ENCODE measurements around the gene SPDYE5.
"Not testable (repeated sequence)": the region's sequence is repeated elsewhere in the genome, so short reads cannot be mapped to it uniquely, and the experiment has no call there.

DNA sequence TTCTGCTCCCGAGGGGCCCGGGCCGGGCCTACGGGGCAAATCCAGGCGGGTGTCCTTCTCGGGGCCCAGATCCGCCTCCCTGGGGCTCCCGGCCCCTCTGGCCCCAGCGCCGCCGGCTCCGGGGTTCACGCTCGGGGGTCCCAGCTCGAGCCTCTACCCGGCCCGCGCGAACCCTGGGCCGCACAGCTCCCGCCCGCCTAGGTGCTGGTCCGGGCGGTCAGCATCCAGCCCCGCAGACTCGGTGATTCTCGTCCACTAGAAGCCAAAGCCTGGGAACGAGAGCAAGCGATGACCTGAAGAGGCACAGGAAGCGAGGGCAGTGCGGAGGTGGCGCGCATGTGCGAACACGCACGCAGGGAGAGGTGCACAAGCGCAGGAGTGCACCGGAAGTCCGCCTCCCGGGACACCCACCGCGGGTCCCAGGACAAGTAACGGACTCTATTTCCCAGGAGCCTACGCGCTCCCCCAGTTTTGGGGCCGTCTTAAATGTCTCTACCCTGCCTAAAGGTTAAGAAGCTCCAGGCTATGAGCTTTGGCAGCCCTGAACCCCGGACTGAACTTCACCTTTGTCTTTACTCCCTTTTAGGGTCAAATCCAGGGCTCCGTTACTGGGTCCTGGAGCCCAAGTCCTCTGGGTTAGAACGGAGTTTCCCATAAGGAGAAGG is 6.0 kb upstream of the SPDYE5 start, which contains the start of gene POM121C:
- TF ChIP-seq CTCF (IDR thresholded peaks at IDR 0.05; ENCODE audit: insufficient read depth, low read length, poor library complexity, severe bottlenecking); EZH2phosphoT487 (conservative IDR thresholded peaks at IDR 0.05; ENCODE audit: low read length): not testable (repeated sequence)

All from SU-DHL-6 (cell line).